Measurements from ENCODE around the gene TLR1.

DNA sequence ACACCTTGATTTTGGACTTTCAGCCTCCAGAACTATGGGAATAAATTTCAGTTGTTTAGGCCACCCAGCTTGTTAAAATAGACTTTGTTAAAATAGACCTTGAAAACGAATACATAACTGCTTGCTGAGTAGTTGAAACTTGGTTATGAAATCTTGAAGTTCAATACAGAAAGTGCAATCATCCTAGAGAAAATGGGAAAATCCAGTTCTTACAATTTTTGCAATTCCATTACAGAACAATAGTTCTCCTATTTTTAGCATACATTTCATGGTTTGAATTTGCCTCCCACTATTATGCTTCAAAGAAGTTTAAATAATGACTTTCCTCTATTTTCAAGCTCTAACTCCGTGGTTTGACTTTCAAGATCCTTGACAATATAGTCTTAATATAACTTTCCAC lies 10.5 kb downstream of the TLR1 start:
- TF ChIP-seq CTCF (IDR thresholded peaks at IDR 0.05; ENCODE audit: insufficient read depth, low read length): no peak
- TF ChIP-seq, protein P1, sequence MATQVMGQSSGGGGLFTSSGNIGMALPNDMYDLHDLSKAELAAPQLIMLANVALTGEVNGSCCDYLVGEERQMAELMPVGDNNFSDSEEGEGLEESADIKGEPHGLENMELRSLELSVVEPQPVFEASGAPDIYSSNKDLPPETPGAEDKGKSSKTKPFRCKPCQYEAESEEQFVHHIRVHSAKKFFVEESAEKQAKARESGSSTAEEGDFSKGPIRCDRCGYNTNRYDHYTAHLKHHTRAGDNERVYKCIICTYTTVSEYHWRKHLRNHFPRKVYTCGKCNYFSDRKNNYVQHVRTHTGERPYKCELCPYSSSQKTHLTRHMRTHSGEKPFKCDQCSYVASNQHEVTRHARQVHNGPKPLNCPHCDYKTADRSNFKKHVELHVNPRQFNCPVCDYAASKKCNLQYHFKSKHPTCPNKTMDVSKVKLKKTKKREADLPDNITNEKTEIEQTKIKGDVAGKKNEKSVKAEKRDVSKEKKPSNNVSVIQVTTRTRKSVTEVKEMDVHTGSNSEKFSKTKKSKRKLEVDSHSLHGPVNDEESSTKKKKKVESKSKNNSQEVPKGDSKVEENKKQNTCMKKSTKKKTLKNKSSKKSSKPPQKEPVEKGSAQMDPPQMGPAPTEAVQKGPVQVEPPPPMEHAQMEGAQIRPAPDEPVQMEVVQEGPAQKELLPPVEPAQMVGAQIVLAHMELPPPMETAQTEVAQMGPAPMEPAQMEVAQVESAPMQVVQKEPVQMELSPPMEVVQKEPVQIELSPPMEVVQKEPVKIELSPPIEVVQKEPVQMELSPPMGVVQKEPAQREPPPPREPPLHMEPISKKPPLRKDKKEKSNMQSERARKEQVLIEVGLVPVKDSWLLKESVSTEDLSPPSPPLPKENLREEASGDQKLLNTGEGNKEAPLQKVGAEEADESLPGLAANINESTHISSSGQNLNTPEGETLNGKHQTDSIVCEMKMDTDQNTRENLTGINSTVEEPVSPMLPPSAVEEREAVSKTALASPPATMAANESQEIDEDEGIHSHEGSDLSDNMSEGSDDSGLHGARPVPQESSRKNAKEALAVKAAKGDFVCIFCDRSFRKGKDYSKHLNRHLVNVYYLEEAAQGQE (IDR thresholded peaks at IDR 0.05; ENCODE audit: insufficient replicate concordance, low read depth): no peak
- TF ChIP-seq POLR2AphosphoS5 (IDR thresholded peaks at IDR 0.05; ENCODE audit: low read depth): no peak
- no peak for TF ChIP-seq SPI1 (IDR thresholded peaks at IDR 0.05; ENCODE audit: borderline replicate concordance, low read depth)
